Keratinocyte (primary cell): ENCODE results near the gene OLIG1.

Experiments
- CTCF ChIP-seq, 3 experiments: IDR thresholded peaks in 1 of 3; conservative IDR thresholded peaks in 1 of 3; optimal IDR thresholded peaks in 1 of 3; 2 replicates in 2 of 3; 3 replicates in 1 of 3; pipeline versions ENCODE3 to v1.5.1; 2011; ENCODE audit warnings: low read length in 3 of 3, mild to moderate bottlenecking in 3 of 3, moderate library complexity in 2 of 3, control low read depth in 1 of 3, inconsistent platforms in 1 of 3; ENCODE audit not compliant: insufficient read depth in 2 of 3; ENCODE audit errors: extremely low read depth in 1 of 3
- EZH2 ChIP-seq: IDR thresholded peaks from one replicate; pipeline ENCODE4 v1.6.1; 2012; ENCODE audit warnings: inconsistent platforms, mild to moderate bottlenecking, low read length, moderate library complexity

GRCh38 chr21:33080376-33080775, 10.4 kb downstream of the OLIG1 start:
- TF ChIP-seq CTCF (optimal IDR thresholded peaks at IDR 0.05 in 1 of 3, IDR thresholded peaks at IDR 0.05 in 1 of 3, conservative IDR thresholded peaks at IDR 0.05 in 1 of 3; ENCODE audit: extremely low read depth in 1 of 3, insufficient read depth in 2 of 3, low read length in 3 of 3) (no peak), EZH2 (no peak)
